SK-N-SH (cell line): ENCODE measurements around the gene MAN2B2. TPM values are rescaled to one million over a fixed set of nuclear protein-coding genes. Genes with fewer than 3 reads are reported as not detected.

Experiments used
- CTCF ChIA-PET: fragments of 300-600, 350-600 bp; formaldehyde crosslinking; extraction: SDS; loops from one replicate; lab custom pipeline; 2021; lab: Yijun Ruan, JAX
- POLR2A ChIA-PET: fragments of 350-600 bp; sonication (Branson Sonifier 250); formaldehyde crosslinking; extraction: SDS; loops from one replicate; lab custom pipeline; 2020; ENCODE audit warnings: antibody characterized with exemption, inconsistent platforms; lab: Yijun Ruan, JAX
- DNase-seq: peaks from one replicate; pipeline ENCODE4 v3.0.0; 2012
- H2AFZ ChIP-seq: fragments of 200-600 bp; sonication (generic); 2 replicates; pipeline ENCODE4 v1.8.1; 2016; ENCODE audit warnings: antibody characterized with exemption, mild to moderate bottlenecking, low read depth
- H3F3A ChIP-seq: fragments of 200-600 bp; sonication (generic); replicated peaks from 2 replicates; pipeline ENCODE3; 2016; ENCODE audit warnings: antibody characterized with exemption, mild to moderate bottlenecking; ENCODE audit not compliant: insufficient read depth
- H3K27ac ChIP-seq, 2 experiments: fragments of 200-500 bp in 1 of 2; fragments of 200-600 bp in 1 of 2; sonication (Bioruptor generic) in 1 of 2; sonication (generic), shearing (Covaris generic) in 1 of 2; 2 replicates each; pipeline versions ENCODE4 v1.5.1 to v1.6.1; 2014 to 2016; ENCODE audit warnings: low read depth in 2 of 2, inconsistent platforms in 1 of 2, low read length in 1 of 2, mild to moderate bottlenecking in 1 of 2, mixed read lengths in 1 of 2
- H3K27me3 ChIP-seq: fragments of 200-600 bp; sonication (generic), shearing (Covaris generic); 2 replicates; pipeline ENCODE4 v1.6.1; 2016; ENCODE audit warnings: mixed run types; ENCODE audit not compliant: insufficient read depth
- H3K36me3 ChIP-seq, 2 experiments: fragments of 200-500 bp in 1 of 2; fragments of 200-600 bp in 1 of 2; sonication (Bioruptor generic) in 1 of 2; sonication (generic) in 1 of 2; replicated peaks in 1 of 2; 2 replicates each; pipeline versions ENCODE3 to v1.5.1; 2014 to 2016; ENCODE audit warnings: low read length in 1 of 2, mild to moderate bottlenecking in 1 of 2; ENCODE audit not compliant: insufficient read depth in 2 of 2, control insufficient read depth in 1 of 2
- H3K4me1 ChIP-seq, 2 experiments: fragments of 200-500 bp in 1 of 2; fragments of 200-600 bp in 1 of 2; sonication (Bioruptor generic) in 1 of 2; sonication (generic), shearing (Covaris generic) in 1 of 2; 2 replicates each; pipeline versions ENCODE4 v1.5.1 to v1.6.1; 2014 to 2016; ENCODE audit warnings: low read depth in 1 of 2, low read length in 1 of 2, mixed run types in 1 of 2; ENCODE audit not compliant: insufficient read depth in 2 of 2, control insufficient read depth in 1 of 2
- H3K4me2 ChIP-seq: fragments of 200-600 bp; sonication (generic), shearing (Covaris generic); 2 replicates; pipeline ENCODE4 v1.6.1; 2017; ENCODE audit warnings: mixed run types
- H3K4me3 ChIP-seq, 2 experiments: fragments of 200-500 bp in 1 of 2; fragments of 200-600 bp in 1 of 2; sonication (Bioruptor generic) in 1 of 2; sonication (generic), shearing (Covaris generic) in 1 of 2; 2 replicates each; pipeline versions ENCODE4 v1.5.1 to v1.8.1; 2014 to 2016; ENCODE audit warnings: low read depth in 2 of 2, inconsistent platforms in 1 of 2, low read length in 1 of 2, mild to moderate bottlenecking in 1 of 2, mixed read lengths in 1 of 2, moderate library complexity in 1 of 2
- H3K79me2 ChIP-seq: fragments of 200-600 bp; sonication (generic); 2 replicates; pipeline ENCODE4 v1.8.1; 2017; ENCODE audit warnings: mild to moderate bottlenecking; ENCODE audit not compliant: insufficient read depth
- H3K9ac ChIP-seq: fragments of 200-600 bp; sonication (generic); 2 replicates; pipeline ENCODE4 v1.6.1; 2017; ENCODE audit warnings: mixed run types
- H3K9me2 ChIP-seq: fragments of 200-600 bp; sonication (generic); 2 replicates; pipeline ENCODE4 v1.6.1; 2017; ENCODE audit warnings: mixed run types
- H3K9me3 ChIP-seq: fragments of 200-600 bp; sonication (generic); 2 replicates; pipeline ENCODE4 v1.6.1; 2017; ENCODE audit warnings: mixed run types, mild to moderate bottlenecking, moderate library complexity
- H4K20me1 ChIP-seq: fragments of 200-600 bp; sonication (generic); 2 replicates; pipeline ENCODE4 v1.6.1; 2017; ENCODE audit warnings: mild to moderate bottlenecking, mixed run types; ENCODE audit not compliant: insufficient read depth
- CTCF ChIP-seq: fragments of 200-600 bp; sonication (generic); IDR thresholded peaks from 2 replicates; pipeline ENCODE4 v1.6.1; 2017; ENCODE audit warnings: antibody characterized with exemption, mild to moderate bottlenecking, moderate library complexity
- JUND ChIP-seq: IDR thresholded peaks from 2 replicates; pipeline ENCODE4 v1.4.0; 2012
- MXI1 ChIP-seq: IDR thresholded peaks from 2 replicates; pipeline ENCODE4 v1.6.1; 2012; ENCODE audit warnings: mild to moderate bottlenecking, low read depth, low read length, improper control_type of control experiment
- POLR2AphosphoS5 ChIP-seq: IDR thresholded peaks from 2 replicates; pipeline ENCODE4 v1.6.1; 2012; ENCODE audit warnings: low read depth, low read length
- RAD21 ChIP-seq: IDR thresholded peaks from 2 replicates; pipeline ENCODE4 v1.6.1; 2012; ENCODE audit warnings: mild to moderate bottlenecking, low read length
- YY1 ChIP-seq: IDR thresholded peaks from 2 replicates; pipeline ENCODE4 v1.4.0; 2012; ENCODE audit warnings: low read depth, mild to moderate bottlenecking
- whole genome bisulfite sequencing: methylation state at CpG from one replicate; pipeline ENCODE4 v1.1.6; 2017; ENCODE audit warnings: low lambda C conversion rate; 5-methylcytosine and 5-hydroxymethylcytosine counted together
- polyA plus RNA-seq, 3 experiments: library from polyadenylated mRNA; depleted of rRNA; stranded (reverse); fragments of >200 nt; gene quantifications; 2 replicates each; pipeline ENCODE4 v1.2.3, GENCODE V29; 2012

The MAN2B2 gene
- polyA plus RNA-seq, 1 of the 3 experiments (the other 2 are of a cell fraction), result 24.9 TPM

GRCh38 chr4:6549445-6549844 is 25.5 kb upstream of the MAN2B2 start:
- peak; percentile 14 for TF ChIP-seq RAD21
- TF ChIP-seq MXI1, result no peak

GRCh38 chr4:6549890-6550620 is 24.9 kb upstream of the MAN2B2 start:
- Histone ChIP-seq H3K79me2 (no peaks in the 10 kb centered on the region), H3F3A (no peaks in the 10 kb centered on the region), H3K9me3 (no peaks in the 10 kb centered on the region), H4K20me1 (0 out of 2 replicates have a peak, but pooled peaks cover 3% of the 10 kb centered on the region), H3K4me2 (no peak overlapping the region), H3K27ac (no peak overlapping the region), H3K27me3 (no peaks in the 10 kb centered on the region), H3K36me3 (no peaks in the 10 kb centered on the region), H3K9ac (no peak overlapping the region), H3K9me2 (no peaks in the 10 kb centered on the region), H3K4me1 (peaks cover 0 to 20% of the 10 kb centered on the region in 2 experiments; a peak in 1 of 4 replicates), H3K4me3 (no peak overlapping the region), H2AFZ (no peak overlapping the region)
- ChIA-PET POLR2A (interaction anchor here (0.6 to 0.9 kb wide), 2 partner anchors 18 to 123 kb away, joined by 3 read pairs; no protein-coding TSS in a partner anchor), CTCF (interaction anchor here (0.6 to 12.9 kb wide), 11 partner anchors 12 to 291 kb away, joined by 3 to 248 read pairs (median 4); partner anchors contain the start of genes MAN2B2 and MRFAP1)
- TF ChIP-seq POLR2AphosphoS5, result no peak
- 39% methylated on average over 10 of the region's 13 CpGs for WGBS
- DNase-seq, result no peak

More at GRCh38 chr4:6549445-6549844, 25.5 kb upstream of the MAN2B2 start:
- 0 out of 2 replicates have a peak, but pooled peaks cover 3% of the 10 kb centered on the region for H4K20me1 ChIP-seq
- H3K4me3 ChIP-seq, result no peak overlapping the region
- no peaks in the 10 kb centered on the region for H3K9me2 ChIP-seq
- H3K36me3 ChIP-seq, result no peaks in the 10 kb centered on the region
- ChIA-PET POLR2A (interaction anchor here (1.2 to 1.7 kb wide), 2 partner anchors 26 to 93 kb away, joined by 3 to 6 read pairs; partner anchors contain the start of gene MAN2B2), CTCF (interaction anchor here (0.7 to 12.9 kb wide), 18 partner anchors 13 to 552 kb away, joined by 3 to 248 read pairs (median 6); partner anchors contain the start of genes MAN2B2 and MRFAP1)
- H3K79me2 ChIP-seq, result no peaks in the 10 kb centered on the region
- no peaks in the 10 kb centered on the region for H3K9me3 ChIP-seq
- H3K4me2 ChIP-seq, result no peak overlapping the region
- no peaks in the 10 kb centered on the region for H3F3A ChIP-seq
- peaks cover 0 to 20% of the 10 kb centered on the region in 2 experiments; a peak in 1 of 4 replicates for H3K4me1 ChIP-seq
- DNase-seq, result no peak
- WGBS, result 30% methylated on average over 4 of the region's 7 CpGs
- H3K27me3 ChIP-seq, result no peaks in the 10 kb centered on the region
- no peak overlapping the region for H3K27ac ChIP-seq
- H2AFZ ChIP-seq, result no peak overlapping the region
- no peak overlapping the region for H3K9ac ChIP-seq

- Histone ChIP-seq H3K36me3 (no peaks in the 10 kb centered on the region), H3K9ac (no peak overlapping the region), H3K9me2 (no peaks in the 10 kb centered on the region), H3K4me3 (no peak overlapping the region), H2AFZ (no peak overlapping the region), H3F3A (no peaks in the 10 kb centered on the region), H3K4me1 (peaks cover 0 to 20% of the 10 kb centered on the region in 2 experiments; a peak in 1 of 4 replicates), H3K79me2 (no peaks in the 10 kb centered on the region), H3K4me2 (no peak overlapping the region), H4K20me1 (0 out of 2 replicates have a peak, but pooled peaks cover 3% of the 10 kb centered on the region), H3K27me3 (no peaks in the 10 kb centered on the region; the same call in 1 of the 2 replicates), H3K9me3 (no peaks in the 10 kb centered on the region), H3K27ac (no peak overlapping the region)
- WGBS, result 43% methylated on average over 3 of the region's 3 CpGs
- POLR2A ChIA-PET, result interaction anchor here (0.9 kb wide), 1 partner anchor 122 kb away, joined by 3 read pairs; no protein-coding TSS in a partner anchor
- TF ChIP-seq CTCF, result no peak
- no peak for TF ChIP-seq YY1
- TF ChIP-seq JUND, result no peak
- CTCF ChIA-PET, result interaction anchor here (0.6 to 12.9 kb wide), 10 partner anchors 11 to 300 kb away, joined by 3 to 248 read pairs (median 4); partner anchors contain the start of gene MAN2B2
- DNase-seq, result no peak
These were observed 24.2 kb upstream of the MAN2B2 start for GRCh38 chr4:6550821-6551220.
